PC-9 (cell line): ENCODE measurements around the gene HOXA2.

Source experiments
- EZH2 ChIP-seq: fragments of 200-600 bp; sonication (generic); IDR thresholded peaks from 2 replicates; pipeline ENCODE4 v1.8.0; 2017; ENCODE audit warnings: antibody characterized with exemption, low read depth
- TF ChIP-seq, protein P1 (sequence below): fragments of 200-600 bp; sonication (generic); conservative IDR thresholded peaks from 2 replicates; pipeline ENCODE4 v1.6.1; 2017; ENCODE audit warnings: mixed run types, antibody characterized with exemption, mild to moderate bottlenecking, moderate library complexity

DNA sequence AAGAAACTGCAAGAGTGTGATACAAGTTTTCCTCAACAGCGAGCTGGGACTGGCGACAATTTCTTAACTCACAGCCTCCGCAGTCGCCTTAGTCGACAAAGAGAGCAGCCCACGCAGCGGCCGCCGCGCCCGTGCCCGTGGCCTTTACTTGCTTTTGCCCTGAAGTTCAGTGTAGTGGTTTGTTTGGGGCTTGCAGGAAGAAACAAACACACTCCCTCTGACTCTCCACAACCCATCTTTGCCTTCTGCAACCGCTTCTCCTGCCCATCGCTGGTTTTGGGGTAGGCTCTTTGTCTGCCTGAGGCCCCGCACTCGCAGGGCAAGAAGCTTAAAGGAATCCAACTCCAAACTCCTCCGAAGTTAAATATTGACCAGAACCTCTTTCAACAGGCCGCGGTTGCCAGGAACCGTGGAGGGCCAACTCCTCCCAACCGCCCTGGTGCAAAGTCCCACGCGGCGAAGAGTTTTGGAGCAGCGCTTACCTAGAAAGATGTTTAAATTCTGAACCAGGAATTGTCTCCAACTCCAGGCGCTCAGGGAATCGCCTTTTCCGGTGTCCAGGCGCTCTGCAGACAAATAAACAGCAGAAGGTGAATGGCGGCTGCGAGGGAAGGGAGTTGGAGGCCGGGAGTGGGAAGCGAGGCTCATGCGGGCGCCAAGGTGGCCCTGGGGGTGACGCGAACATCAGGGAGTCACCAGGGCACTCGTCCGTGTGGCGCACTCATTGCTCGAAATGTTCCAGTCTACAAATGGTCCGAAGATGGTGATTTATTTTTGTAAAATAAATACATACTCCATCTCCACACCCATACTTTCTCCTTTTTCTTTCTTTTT, 19.8 kb upstream of the HOXA2 start:
- no peak for TF ChIP-seq EZH2
- TF ChIP-seq, protein P1, sequence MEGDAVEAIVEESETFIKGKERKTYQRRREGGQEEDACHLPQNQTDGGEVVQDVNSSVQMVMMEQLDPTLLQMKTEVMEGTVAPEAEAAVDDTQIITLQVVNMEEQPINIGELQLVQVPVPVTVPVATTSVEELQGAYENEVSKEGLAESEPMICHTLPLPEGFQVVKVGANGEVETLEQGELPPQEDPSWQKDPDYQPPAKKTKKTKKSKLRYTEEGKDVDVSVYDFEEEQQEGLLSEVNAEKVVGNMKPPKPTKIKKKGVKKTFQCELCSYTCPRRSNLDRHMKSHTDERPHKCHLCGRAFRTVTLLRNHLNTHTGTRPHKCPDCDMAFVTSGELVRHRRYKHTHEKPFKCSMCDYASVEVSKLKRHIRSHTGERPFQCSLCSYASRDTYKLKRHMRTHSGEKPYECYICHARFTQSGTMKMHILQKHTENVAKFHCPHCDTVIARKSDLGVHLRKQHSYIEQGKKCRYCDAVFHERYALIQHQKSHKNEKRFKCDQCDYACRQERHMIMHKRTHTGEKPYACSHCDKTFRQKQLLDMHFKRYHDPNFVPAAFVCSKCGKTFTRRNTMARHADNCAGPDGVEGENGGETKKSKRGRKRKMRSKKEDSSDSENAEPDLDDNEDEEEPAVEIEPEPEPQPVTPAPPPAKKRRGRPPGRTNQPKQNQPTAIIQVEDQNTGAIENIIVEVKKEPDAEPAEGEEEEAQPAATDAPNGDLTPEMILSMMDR = no peak
